ENCODE measurements around the gene CSTF1.

CSTF1 gene

GRCh38 chr20:56392132-56392880, at the start of gene CSTF1, which contains the start of gene AURKA:
TSS of gene CSTF1 (plus strand) at chr20:56392645. CDS start at chr20:56395553, 2,908 bp downstream.
TSS of gene AURKA (minus strand) at chr20:56392215. CDS start at chr20:56388197, 4,018 bp downstream.
- DNase-seq (ENCODE audit: low read depth in 2 of 2) = peak; percentile 98 to 99

- no peak for DNase-seq (ENCODE audit: low read depth in 2 of 2)
Measured at GRCh38 chr20:56342783-56343182, 49.7 kb upstream of the CSTF1 start.

- no peak for DNase-seq (ENCODE audit: low read depth in 2 of 2)
Measured at GRCh38 chr20:56343861-56344381, 48.5 kb upstream of the CSTF1 start.

- no peak for DNase-seq (ENCODE audit: low read depth in 2 of 2)
Measured at GRCh38 chr20:56345911-56346310, 46.5 kb upstream of the CSTF1 start.

GRCh38 chr20:56347628-56348304, 44.7 kb upstream of the CSTF1 start:
- DNase-seq (ENCODE audit: low read depth in 2 of 2) = no peak

GRCh38 chr20:56348305-56348693, 44.1 kb upstream of the CSTF1 start:
- DNase-seq (ENCODE audit: low read depth in 2 of 2) = no peak

GRCh38 chr20:56348746-56349145, 43.7 kb upstream of the CSTF1 start:
- no peak for DNase-seq (ENCODE audit: low read depth in 2 of 2)

GRCh38 chr20:56350842-56351241, 41.6 kb upstream of the CSTF1 start:
- no peak for DNase-seq (ENCODE audit: low read depth in 2 of 2)

- no peak for DNase-seq (ENCODE audit: low read depth in 2 of 2)
Measured at GRCh38 chr20:56352345-56353055, 39.9 kb upstream of the CSTF1 start.

GRCh38 chr20:56353356-56353755, 39.1 kb upstream of the CSTF1 start:
- no peak for DNase-seq (ENCODE audit: low read depth in 2 of 2)

GRCh38 chr20:56358070-56358469, 34.4 kb upstream of the CSTF1 start:
- DNase-seq (ENCODE audit: low read depth in 2 of 2) = no peak

GRCh38 chr20:56358600-56359211, 33.7 kb upstream of the CSTF1 start, which contains the start of gene FAM210B:
TSS of gene FAM210B (plus strand) at chr20:56358974. CDS start at chr20:56359006, 32 bp downstream.
- peak; percentile 57 to 75 for DNase-seq (ENCODE audit: low read depth in 2 of 2)

GRCh38 chr20:56359212-56360132, 33.0 kb upstream of the CSTF1 start:
- DNase-seq (ENCODE audit: low read depth in 2 of 2) = no peak

- no peak for DNase-seq (ENCODE audit: low read depth in 2 of 2)
Measured at GRCh38 chr20:56360133-56360907, 32.1 kb upstream of the CSTF1 start.

- DNase-seq (ENCODE audit: low read depth in 2 of 2) = no peak
Measured at GRCh38 chr20:56360908-56361205, 31.6 kb upstream of the CSTF1 start.

GRCh38 chr20:56361900-56362299, 30.5 kb upstream of the CSTF1 start:
- DNase-seq (ENCODE audit: low read depth in 2 of 2) = no peak

- no peak for DNase-seq (ENCODE audit: low read depth in 2 of 2)
Measured at GRCh38 chr20:56362833-56363413, 29.5 kb upstream of the CSTF1 start.

- DNase-seq (ENCODE audit: low read depth in 2 of 2) = no peak
Measured at GRCh38 chr20:56363491-56363890, 29.0 kb upstream of the CSTF1 start.

GRCh38 chr20:56368351-56369134, 23.9 kb upstream of the CSTF1 start:
- no peak for DNase-seq (ENCODE audit: low read depth in 2 of 2)
